WTC11 (cell line): ENCODE results near the gene RNF11. TPM values are rescaled to one million over a fixed set of nuclear protein-coding genes. Genes with fewer than 3 reads are reported as not detected.

Source experiments
- ATAC-seq: fragments of 200-7000 bp; cut with Tn5 transposase; 2 replicates; pipeline ENCODE4 v1.10.0; 2021; ENCODE audit warnings: mild to moderate bottlenecking, moderate library complexity
- CTCF ChIA-PET: fragments of 300-600 bp; sonication (Branson Sonifier 250); formaldehyde crosslinking; loops from one replicate; lab custom pipeline; 2021; ENCODE audit warnings: antibody characterized with exemption; lab: Charles Lee
- POLR2A ChIA-PET: fragments of 350-600 bp; sonication (Branson Sonifier 250); formaldehyde crosslinking; loops from one replicate; lab custom pipeline; 2021; ENCODE audit warnings: antibody characterized with exemption; lab: Charles Lee
- DNase-seq: peaks from one replicate; pipeline ENCODE4 v3.0.0; 2021; ENCODE audit warnings: low spot score
- H3K27ac Mint-ChIP-seq: 2 replicates; pipeline ENCODE4 v1.8.0; 2021; ENCODE audit warnings: mixed read lengths
- H3K27me3 Mint-ChIP-seq: 2 replicates; pipeline ENCODE4 v1.8.0; 2021; ENCODE audit warnings: low read depth, mild to moderate bottlenecking, moderate library complexity, mixed read lengths
- H3K36me3 Mint-ChIP-seq: 2 replicates; pipeline ENCODE4 v1.8.0; 2021; ENCODE audit warnings: mixed read lengths
- H3K4me1 Mint-ChIP-seq: 2 replicates; pipeline ENCODE4 v1.8.0; 2022; ENCODE audit warnings: mixed read lengths
- H3K4me3 Mint-ChIP-seq: 2 replicates; pipeline ENCODE4 v1.8.0; 2021; ENCODE audit warnings: mild to moderate bottlenecking, moderate library complexity, mixed read lengths
- H3K9me3 Mint-ChIP-seq: 2 replicates; pipeline ENCODE4 v1.8.0; 2021; ENCODE audit warnings: mixed read lengths
- ESRRA ChIP-seq: sonication (generic); formaldehyde crosslinking; IDR thresholded peaks from 2 replicates; pipeline ENCODE4 v1.8.1; 2022; ENCODE audit warnings: mild to moderate bottlenecking, missing genetic modification reagents, borderline replicate concordance
- FOXJ3 ChIP-seq: sonication (generic); formaldehyde crosslinking; IDR thresholded peaks from 2 replicates; pipeline ENCODE4 v1.9.0; 2021; ENCODE audit warnings: missing genetic modification reagents, mild to moderate bottlenecking, borderline replicate concordance
- FOXK1 ChIP-seq: sonication (generic); formaldehyde crosslinking; IDR thresholded peaks from 2 replicates; pipeline ENCODE4 v1.8.0; 2022; ENCODE audit warnings: mild to moderate bottlenecking, moderate library complexity, missing genetic modification reagents
- GRHL2 ChIP-seq: fragments of 250-450 bp; sonication (Bioruptor Pico); IDR thresholded peaks from 2 replicates; pipeline ENCODE4 v1.8.0; 2022; ENCODE audit warnings: mild to moderate bottlenecking, moderate library complexity; ENCODE audit not compliant: insufficient replicate concordance, severe bottlenecking
- IRF2 ChIP-seq: sonication (generic); formaldehyde crosslinking; IDR thresholded peaks from 2 replicates; pipeline ENCODE4 v1.8.0; 2022; ENCODE audit warnings: low read depth, missing genetic modification reagents, borderline replicate concordance
- MXD4 ChIP-seq: fragments of 250-450 bp; sonication (Bioruptor Pico); IDR thresholded peaks from 2 replicates; pipeline ENCODE4 v1.8.0; 2021; ENCODE audit warnings: mild to moderate bottlenecking, moderate library complexity, borderline replicate concordance
- MYBL2 ChIP-seq: sonication (generic); formaldehyde crosslinking; IDR thresholded peaks from 2 replicates; pipeline ENCODE4 v1.8.1; 2023; ENCODE audit warnings: mild to moderate bottlenecking, moderate library complexity, missing genetic modification reagents
- NR1H2 ChIP-seq: sonication (generic); formaldehyde crosslinking; IDR thresholded peaks from 2 replicates; pipeline ENCODE4 v1.9.0; 2021; ENCODE audit warnings: mild to moderate bottlenecking, moderate library complexity, missing genetic modification reagents
- SOX15 ChIP-seq: fragments of 250-450 bp; sonication (Bioruptor Pico); IDR thresholded peaks from 2 replicates; pipeline ENCODE4 v1.9.0; 2021; ENCODE audit warnings: mild to moderate bottlenecking
- SP1 ChIP-seq: sonication (generic); formaldehyde crosslinking; conservative IDR thresholded peaks from 2 replicates; pipeline ENCODE4 v1.8.1; 2022; ENCODE audit warnings: missing genetic modification reagents
- TP53 ChIP-seq: sonication (generic); formaldehyde crosslinking; IDR thresholded peaks from 2 replicates; pipeline ENCODE4 v1.8.1; 2023; ENCODE audit warnings: mild to moderate bottlenecking, missing genetic modification reagents
- ZBTB21 ChIP-seq: sonication (generic); formaldehyde crosslinking; IDR thresholded peaks from 2 replicates; pipeline ENCODE4 v1.8.1; 2023; ENCODE audit warnings: mild to moderate bottlenecking, missing genetic modification reagents, borderline replicate concordance
- ZNF121 ChIP-seq: sonication (generic); formaldehyde crosslinking; IDR thresholded peaks from 2 replicates; pipeline ENCODE4 v1.8.0; 2023; ENCODE audit warnings: missing genetic modification reagents
- ZNF219 ChIP-seq: sonication (generic); formaldehyde crosslinking; IDR thresholded peaks from 2 replicates; pipeline ENCODE4 v1.8.0; 2023; ENCODE audit warnings: missing genetic modification reagents, mild to moderate bottlenecking, borderline replicate concordance
- ZNF317 ChIP-seq: sonication (generic); formaldehyde crosslinking; IDR thresholded peaks from 2 replicates; pipeline ENCODE4 v1.8.1; 2023; ENCODE audit warnings: low read depth, mild to moderate bottlenecking, moderate library complexity, missing genetic modification reagents, borderline replicate concordance
- total RNA-seq: library from RNA; stranded (reverse); gene quantifications from 3 replicates; pipeline ENCODE4 v1.2.3, GENCODE V29; 2021
- TF ChIP-seq, protein P1 (sequence below): sonication (generic); formaldehyde crosslinking; IDR thresholded peaks from 2 replicates; pipeline ENCODE4 v1.8.1; 2023; ENCODE audit warnings: mild to moderate bottlenecking, missing genetic modification reagents
- TF ChIP-seq, protein P2 (sequence below): sonication (generic); formaldehyde crosslinking; IDR thresholded peaks from 2 replicates; pipeline ENCODE4 v1.8.0; 2023; ENCODE audit warnings: mild to moderate bottlenecking, missing genetic modification reagents
- TF ChIP-seq, protein P3 (sequence below): fragments of 250-450 bp; sonication (Bioruptor Pico); IDR thresholded peaks from 2 replicates; pipeline ENCODE4 v1.9.0; 2021; ENCODE audit warnings: mild to moderate bottlenecking

Gene RNF11
- total RNA-seq, 1 experiment from 2014 or later = 46.1 TPM

DNA sequence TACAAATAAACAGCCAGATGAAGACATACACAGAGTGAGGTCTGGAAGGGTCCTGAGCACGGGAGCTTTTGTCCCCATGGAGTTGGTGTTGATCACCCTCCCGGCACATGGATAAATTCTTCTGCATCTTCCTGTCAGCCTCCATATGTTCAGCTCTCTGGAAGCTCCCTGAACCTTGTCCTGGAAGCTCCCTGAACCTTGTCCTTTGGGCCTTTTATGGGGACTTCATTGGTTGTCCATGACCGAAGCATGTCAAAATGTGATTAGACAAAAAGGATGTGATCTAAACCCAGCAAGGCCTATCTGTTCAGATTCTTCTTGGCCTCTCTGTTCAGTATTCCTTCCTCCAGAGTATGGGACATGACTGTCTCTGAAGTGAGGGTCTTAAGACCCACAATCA, 25.4 kb upstream of the RNF11 start:
- Mint-ChIP-seq H3K27me3 (no peaks in the 10 kb centered on the region), H3K27ac (no peak overlapping the region), H3K9me3 (no peaks in the 10 kb centered on the region), H3K4me1 (no peaks in the 10 kb centered on the region), H3K36me3 (no peaks in the 10 kb centered on the region), H3K4me3 (no peak overlapping the region)
- ChIA-PET POLR2A (no interaction called here), CTCF (interaction anchor here (2.1 kb wide), 1 partner anchor 86 kb away, joined by 7 read pairs; no protein-coding TSS in a partner anchor)
- ATAC-seq (no peak), DNase-seq (no peak)
- TF ChIP-seq ZNF121 (CRISPR knock-in tag) (no peak), ZNF317 (CRISPR knock-in tag) (no peak)

DNA sequence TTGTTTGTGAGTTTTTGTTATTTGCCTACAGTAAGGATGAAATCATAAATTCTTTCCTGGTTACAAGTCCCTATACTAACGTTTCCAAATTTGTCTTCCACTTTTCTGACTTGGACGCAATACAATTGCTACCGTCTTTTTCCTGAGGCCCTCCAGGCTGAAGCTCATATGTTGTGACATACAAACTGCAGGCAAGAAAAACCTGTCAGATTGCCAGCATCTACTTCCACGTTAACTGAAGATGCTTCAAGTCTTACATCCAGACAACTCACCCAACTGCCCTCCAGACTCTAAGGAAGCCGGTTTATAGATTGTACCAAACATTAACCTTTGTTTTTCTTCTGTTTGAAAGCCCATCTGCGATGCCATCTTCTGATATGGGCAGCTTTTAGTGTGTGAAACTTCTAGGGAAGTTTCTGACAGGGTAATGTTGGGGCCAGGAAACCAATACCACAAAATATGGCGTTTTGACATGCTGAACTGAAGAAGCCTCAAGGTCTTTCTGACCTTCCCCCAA, 21.4 kb upstream of the RNF11 start:
- CTCF ChIA-PET = no interaction called here

DNA sequence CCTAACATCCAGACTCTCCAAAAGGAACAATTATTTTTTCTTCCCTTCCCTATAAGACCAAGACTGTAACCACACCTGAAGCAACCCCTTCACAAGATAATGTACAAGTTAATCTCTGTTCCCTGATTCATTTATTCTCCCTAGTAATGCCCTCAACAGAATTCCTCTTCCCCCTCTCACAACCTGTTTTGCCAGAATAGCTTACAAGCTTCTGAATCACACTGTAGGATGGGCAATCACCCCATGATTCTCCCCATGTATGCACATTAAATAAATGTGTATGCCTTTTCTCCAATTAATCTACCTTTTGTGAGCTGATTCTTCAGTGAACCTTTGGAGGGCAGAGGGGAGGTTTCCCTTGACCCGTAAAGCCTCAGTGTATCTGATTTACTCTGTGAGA, 20.9 kb upstream of the RNF11 start:
- Mint-ChIP-seq H3K27ac (no peak overlapping the region), H3K36me3 (no peaks in the 10 kb centered on the region), H3K9me3 (no peaks in the 10 kb centered on the region), H3K4me1 (no peaks in the 10 kb centered on the region), H3K4me3 (no peak overlapping the region), H3K27me3 (no peaks in the 10 kb centered on the region)
- ChIA-PET POLR2A (no interaction called here), CTCF (no interaction called here)
- no peak for TF ChIP-seq FOXK1 (CRISPR knock-in tag)
- TF ChIP-seq ZNF219 (CRISPR knock-in tag) = no peak
- TF ChIP-seq, protein P1, sequence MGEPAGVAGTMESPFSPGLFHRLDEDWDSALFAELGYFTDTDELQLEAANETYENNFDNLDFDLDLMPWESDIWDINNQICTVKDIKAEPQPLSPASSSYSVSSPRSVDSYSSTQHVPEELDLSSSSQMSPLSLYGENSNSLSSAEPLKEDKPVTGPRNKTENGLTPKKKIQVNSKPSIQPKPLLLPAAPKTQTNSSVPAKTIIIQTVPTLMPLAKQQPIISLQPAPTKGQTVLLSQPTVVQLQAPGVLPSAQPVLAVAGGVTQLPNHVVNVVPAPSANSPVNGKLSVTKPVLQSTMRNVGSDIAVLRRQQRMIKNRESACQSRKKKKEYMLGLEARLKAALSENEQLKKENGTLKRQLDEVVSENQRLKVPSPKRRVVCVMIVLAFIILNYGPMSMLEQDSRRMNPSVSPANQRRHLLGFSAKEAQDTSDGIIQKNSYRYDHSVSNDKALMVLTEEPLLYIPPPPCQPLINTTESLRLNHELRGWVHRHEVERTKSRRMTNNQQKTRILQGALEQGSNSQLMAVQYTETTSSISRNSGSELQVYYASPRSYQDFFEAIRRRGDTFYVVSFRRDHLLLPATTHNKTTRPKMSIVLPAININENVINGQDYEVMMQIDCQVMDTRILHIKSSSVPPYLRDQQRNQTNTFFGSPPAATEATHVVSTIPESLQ (CRISPR knock-in tag) = no peak
- TF ChIP-seq, protein P2, sequence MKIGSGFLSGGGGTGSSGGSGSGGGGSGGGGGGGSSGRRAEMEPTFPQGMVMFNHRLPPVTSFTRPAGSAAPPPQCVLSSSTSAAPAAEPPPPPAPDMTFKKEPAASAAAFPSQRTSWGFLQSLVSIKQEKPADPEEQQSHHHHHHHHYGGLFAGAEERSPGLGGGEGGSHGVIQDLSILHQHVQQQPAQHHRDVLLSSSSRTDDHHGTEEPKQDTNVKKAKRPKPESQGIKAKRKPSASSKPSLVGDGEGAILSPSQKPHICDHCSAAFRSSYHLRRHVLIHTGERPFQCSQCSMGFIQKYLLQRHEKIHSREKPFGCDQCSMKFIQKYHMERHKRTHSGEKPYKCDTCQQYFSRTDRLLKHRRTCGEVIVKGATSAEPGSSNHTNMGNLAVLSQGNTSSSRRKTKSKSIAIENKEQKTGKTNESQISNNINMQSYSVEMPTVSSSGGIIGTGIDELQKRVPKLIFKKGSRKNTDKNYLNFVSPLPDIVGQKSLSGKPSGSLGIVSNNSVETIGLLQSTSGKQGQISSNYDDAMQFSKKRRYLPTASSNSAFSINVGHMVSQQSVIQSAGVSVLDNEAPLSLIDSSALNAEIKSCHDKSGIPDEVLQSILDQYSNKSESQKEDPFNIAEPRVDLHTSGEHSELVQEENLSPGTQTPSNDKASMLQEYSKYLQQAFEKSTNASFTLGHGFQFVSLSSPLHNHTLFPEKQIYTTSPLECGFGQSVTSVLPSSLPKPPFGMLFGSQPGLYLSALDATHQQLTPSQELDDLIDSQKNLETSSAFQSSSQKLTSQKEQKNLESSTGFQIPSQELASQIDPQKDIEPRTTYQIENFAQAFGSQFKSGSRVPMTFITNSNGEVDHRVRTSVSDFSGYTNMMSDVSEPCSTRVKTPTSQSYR (CRISPR knock-in tag) = no peak
- TF ChIP-seq NR1H2 = no peak
- no peak for TF ChIP-seq SOX15 (CRISPR knock-in tag)
- no peak for DNase-seq
- no peak for ATAC-seq

More for the DNA sequence above, 21.4 kb upstream of the RNF11 start:
- H3K27ac Mint-ChIP-seq = no peak overlapping the region
- TF ChIP-seq, protein P3, sequence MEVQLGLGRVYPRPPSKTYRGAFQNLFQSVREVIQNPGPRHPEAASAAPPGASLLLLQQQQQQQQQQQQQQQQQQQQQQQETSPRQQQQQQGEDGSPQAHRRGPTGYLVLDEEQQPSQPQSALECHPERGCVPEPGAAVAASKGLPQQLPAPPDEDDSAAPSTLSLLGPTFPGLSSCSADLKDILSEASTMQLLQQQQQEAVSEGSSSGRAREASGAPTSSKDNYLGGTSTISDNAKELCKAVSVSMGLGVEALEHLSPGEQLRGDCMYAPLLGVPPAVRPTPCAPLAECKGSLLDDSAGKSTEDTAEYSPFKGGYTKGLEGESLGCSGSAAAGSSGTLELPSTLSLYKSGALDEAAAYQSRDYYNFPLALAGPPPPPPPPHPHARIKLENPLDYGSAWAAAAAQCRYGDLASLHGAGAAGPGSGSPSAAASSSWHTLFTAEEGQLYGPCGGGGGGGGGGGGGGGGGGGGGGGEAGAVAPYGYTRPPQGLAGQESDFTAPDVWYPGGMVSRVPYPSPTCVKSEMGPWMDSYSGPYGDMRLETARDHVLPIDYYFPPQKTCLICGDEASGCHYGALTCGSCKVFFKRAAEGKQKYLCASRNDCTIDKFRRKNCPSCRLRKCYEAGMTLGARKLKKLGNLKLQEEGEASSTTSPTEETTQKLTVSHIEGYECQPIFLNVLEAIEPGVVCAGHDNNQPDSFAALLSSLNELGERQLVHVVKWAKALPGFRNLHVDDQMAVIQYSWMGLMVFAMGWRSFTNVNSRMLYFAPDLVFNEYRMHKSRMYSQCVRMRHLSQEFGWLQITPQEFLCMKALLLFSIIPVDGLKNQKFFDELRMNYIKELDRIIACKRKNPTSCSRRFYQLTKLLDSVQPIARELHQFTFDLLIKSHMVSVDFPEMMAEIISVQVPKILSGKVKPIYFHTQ (CRISPR knock-in tag) = no peak
- TF ChIP-seq TP53 (no peak), ZBTB21 (no peak), ESRRA (no peak), SP1 (no peak), IRF2 (CRISPR knock-in tag) (no peak), GRHL2 (CRISPR knock-in tag) (no peak), FOXJ3 (no peak), MYBL2 (CRISPR knock-in tag) (no peak), MXD4 (no peak)
- H3K9me3 Mint-ChIP-seq = no peaks in the 10 kb centered on the region
- POLR2A ChIA-PET = no interaction called here
- H3K4me1 Mint-ChIP-seq = no peaks in the 10 kb centered on the region
- H3K27me3 Mint-ChIP-seq = no peaks in the 10 kb centered on the region
- H3K4me3 Mint-ChIP-seq = no peak overlapping the region
- ATAC-seq (no peak), DNase-seq (no peak)
- H3K36me3 Mint-ChIP-seq = no peaks in the 10 kb centered on the region
